HG02973 (cell line): Measurements from ENCODE around the gene LRRC8E.
A peak's percentile ranks its signal among the peaks of the same experiment; 100 is the strongest.
"Not testable (repeated sequence)": the region's sequence is repeated elsewhere in the genome, so short reads cannot be mapped to it uniquely, and the experiment has no call there.

ENCODE experiments used
- ATAC-seq: cut with Tn5 transposase; IDR thresholded peaks from one replicate; pipeline ENCODE4 v1.9.1; 2021; ENCODE audit warnings: moderate library complexity; ENCODE audit not compliant: unreplicated experiment

The LRRC8E gene

DNA sequence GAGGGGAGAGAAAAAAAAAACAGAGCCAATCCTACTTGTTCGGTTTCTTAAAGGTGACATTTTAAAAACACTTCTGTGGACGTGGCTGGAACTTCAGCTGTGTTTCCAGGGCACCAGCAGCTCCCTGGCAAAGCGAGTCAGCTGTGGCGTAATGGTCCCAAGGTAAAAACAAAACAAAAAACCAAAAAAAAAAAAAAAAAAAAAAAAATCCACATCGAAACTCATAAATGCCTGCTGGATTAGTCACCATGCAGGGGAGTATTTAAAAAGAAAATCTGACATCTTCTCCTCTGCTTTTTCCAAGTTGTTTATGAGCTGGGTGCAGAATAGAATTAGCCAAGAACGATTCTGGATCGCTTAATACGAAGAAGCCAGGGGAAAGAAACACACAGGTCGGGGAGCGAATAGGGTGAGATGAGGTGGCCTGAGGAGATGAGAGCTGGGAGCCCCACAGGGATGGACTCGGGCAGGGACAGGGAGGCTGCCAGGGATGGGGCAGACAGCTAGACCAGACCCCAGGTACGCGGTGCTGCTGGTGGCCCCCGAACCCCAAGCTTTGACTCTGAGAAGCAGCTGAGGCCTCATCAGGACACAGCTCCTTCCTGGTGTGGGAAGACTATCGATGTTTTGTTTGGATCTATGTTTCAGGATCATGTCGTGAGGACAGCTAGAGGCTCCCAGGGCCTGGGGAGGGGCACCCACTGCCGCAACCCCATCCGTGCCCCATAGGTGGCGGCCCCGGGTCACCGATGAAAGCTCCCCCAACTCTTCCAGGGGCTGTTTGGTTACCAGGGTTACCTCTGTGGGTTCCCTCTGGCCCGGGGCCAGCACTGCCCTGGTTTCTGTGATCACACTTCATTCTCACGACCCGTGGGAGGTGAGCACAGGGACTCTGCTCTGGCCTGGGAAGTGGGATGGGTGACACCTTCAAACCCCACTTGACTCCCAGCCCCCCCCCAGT, 40.7 kb downstream of the LRRC8E start:
- no peak for ATAC-seq

DNA sequence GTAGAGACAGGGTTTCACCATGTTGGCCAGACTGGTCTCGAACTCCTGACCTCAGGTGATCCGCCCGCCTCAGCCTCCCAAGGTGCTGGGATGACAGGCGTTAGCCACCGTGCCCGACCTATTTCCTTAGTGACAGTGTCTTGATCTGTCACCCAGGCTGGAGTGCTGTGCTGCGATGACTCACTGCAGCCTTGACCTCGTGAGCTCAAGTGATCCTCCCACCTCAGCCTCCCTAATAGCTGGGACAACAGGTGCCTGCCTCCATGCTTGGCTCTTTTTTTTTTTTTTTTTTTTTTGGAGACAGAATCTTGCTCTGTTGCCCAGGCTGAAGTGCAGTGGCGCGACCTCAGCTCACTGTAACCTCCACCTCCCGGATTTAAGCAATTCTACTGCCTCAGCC, 41.7 kb downstream of the LRRC8E start:
- not testable (repeated sequence) for ATAC-seq

DNA sequence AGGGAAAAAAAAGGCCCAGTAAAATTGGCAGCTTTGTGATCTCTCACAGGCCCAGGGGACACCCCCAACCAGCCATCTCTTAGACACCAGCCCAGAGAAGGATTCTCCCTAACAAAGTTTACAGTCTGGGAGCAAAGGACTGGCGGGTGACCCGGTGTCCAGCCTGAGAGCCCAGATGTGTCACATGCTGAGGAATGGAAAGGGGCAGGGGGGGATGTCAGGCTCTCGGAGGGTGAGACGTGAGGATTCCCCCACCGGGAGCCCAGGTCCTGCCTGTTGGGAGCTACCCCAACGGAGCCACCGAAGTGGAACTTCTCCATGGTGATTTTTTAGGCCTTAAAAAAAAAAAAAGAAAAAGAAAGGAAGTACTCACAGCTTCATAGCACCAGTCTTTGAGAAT, 42.5 kb downstream of the LRRC8E start:
- ATAC-seq, result no peak

DNA sequence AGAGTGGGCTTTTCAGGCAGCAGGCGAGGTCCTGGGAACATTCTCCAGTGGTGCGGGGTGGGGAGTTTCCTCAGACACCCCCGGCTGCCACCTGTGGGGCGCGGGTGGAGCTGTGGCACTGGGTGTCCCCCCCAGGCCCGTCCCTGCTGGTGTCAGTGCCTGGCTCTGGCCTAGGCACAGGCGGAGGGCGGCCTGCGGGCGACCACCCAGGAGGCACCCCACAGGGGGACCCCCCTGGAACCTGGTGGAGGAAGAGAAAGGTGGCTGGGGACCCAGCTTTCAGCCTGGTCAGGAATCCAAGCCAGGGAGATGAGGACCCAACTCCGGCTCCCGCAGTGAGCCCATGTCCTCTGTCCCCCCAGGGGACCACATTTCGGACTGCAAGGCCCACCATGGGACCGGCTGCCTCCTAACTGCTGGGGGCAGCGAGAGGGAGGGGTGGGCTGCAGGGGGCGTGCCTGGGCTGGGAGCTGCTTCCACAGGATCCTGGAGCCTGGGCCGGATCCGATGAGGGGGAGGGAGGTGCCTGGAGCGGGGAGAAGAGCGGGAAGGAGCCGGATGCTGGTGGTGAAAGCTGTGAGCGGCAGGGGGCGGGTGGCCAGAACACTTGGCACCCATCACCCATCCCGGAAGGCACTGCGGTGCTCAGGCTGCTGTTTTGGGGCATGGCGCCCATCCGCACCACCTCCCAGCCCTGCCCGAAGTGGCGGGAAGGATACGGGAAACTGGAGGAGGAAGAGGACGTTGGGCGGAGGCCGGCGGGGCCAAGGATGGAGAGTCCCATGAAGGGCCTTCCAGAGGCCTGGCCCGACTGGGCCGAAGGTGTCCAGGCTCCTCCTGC, 43.1 kb downstream of the LRRC8E start:
- no peak for ATAC-seq

DNA sequence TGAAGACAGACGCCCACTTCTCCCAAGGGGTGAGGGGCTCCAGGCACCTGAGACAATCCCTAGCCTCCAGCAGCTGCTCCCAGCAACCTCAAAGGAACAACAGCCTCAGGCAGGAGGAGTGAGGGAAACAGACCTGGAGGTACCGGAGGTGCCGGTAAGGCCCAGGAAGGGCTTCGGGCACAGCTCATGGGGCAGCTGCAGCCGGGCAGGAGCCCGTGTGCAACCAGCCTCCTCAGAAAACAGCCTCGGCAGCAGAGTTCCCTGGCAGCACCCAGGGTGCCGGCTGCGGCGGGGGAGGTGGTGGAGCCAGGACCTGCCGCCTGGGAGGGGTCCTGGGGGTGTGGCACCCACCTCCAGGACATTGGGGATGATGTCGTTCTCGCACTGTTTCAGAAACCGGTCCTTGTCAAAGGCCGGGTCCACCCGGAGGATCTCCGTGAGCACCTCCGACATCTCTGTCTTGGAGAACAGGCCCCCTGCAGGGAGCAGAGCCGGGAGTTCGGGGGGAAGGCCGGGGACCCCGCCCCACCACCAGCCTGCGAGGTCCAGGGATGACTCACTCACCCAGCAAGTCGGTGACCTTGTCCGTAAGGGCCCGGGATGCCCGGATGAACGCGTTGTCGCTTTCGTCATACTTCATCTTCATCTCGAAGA, 44.1 kb downstream of the LRRC8E start:
- ATAC-seq, result no peak

DNA sequence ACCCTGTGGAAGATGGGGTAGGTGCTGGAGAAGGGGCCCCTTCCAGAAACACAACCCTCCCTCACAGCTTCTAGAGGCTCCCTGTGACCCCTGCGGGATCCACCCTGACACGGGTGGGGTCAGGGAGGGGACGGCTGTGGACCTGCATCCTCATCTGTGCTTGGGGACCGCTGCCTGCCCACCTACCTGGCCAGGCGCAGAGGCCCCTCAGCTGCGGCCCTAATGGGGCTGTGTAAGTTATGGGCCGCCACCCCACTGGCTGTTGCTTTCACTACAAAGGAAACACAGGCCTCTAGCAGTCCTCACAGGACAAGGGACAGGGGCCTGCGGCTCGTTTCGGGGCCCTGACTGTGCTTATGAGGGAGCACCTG, 44.6 kb downstream of the LRRC8E start:
- ATAC-seq, result no peak

DNA sequence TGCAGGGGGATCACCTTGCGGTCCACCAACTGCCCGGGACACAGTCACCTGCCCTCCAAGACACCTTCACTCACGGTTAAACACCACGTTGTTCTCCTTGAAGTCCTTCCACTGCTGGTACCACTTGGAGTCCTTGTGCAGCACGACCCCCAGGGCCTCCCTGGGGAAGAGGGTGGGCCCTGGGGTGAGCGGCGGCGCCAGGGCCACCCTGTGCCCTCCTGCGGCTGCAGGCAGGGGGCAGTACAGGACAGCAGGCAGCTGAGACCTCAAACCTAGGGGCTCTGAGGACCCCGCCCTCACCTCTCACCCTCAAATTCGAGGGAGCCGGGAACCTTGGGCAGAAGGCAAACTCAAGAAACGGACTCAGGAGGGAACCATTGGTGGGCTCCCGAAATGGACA, 45.1 kb downstream of the LRRC8E start:
- ATAC-seq, result no peak

DNA sequence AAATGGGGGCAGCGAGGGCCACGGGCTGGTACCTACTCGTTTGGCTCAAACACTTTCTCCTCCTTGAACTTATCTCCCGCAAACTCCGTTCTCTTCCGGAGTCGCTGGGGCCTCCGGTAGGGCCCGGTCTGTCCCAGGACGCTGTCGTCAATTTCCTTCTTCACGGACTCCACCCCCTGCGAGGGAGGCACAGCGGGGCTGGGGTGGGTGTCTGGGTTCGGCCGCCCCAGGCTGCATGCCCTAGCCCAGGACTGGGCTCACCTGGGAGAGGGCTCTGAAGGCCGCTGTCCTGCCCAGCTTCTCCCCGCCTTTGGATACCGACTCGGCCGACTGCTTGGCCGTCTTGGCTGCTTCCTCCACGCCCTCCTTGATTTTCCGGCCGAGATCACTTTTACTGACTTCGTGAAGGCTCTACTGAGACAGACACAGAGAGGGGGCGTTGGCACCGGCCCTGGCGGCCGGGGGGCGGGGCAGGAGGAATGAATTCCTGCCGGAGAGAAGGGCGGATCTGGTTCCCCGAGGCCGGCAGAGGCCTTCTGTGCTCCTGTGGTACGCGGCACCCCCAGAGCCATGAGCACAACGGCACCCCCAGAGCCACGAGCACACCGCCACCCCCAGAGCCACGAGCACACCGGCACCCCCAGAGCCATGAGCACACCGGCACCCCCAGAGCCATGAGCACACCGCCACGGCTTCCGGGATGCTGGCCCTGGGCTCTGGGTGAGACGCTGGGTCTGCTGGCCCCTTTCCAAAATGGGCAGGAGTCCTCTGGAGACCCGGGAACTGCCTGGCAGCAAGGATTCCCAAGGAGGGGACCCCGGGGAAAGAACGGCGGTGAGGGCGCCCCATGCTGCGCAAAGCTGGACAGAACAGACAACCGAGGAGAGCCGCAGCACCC, 45.8 kb downstream of the LRRC8E start:
- no peak for ATAC-seq

DNA sequence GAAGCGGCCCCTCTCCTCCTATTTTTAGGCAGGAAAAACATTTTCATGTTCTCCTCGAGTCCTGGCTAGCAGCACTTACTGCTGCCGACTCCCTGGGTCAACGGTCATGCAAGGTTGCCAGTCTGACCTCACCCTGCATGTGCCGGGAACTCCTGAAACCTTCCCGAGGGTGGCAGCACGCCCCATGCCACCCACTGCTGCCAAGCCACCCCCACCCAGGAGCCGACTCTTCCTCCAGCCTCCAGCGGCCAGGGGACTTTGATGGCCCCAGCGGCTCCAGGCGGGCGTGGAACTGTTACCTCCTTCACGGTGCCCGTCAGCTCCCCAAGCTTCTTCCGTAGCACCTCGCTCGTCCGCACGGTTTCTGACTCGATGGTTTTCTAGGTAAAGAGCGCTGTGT, 46.5 kb downstream of the LRRC8E start:
- no peak for ATAC-seq

DNA sequence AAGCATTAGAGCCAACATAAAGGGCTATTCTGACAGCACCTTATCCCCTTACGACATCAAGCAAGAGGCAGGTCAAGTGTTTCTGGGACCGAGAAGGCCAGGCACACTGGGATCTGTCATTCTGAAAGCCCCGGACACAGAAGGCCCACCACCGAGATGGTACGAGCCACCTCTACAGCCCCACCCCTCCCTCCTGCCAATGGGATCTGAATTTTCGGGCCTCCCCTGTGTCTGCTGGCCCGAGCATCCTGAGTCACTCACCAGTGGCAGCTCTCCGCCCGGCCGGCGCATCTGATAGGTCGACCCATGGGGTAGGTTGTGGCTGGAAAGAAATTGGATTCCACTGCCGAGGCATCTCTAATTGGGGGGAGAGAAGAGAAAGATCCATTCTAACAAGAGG, 52.5 kb downstream of the LRRC8E start:
- ATAC-seq, result no peak

DNA sequence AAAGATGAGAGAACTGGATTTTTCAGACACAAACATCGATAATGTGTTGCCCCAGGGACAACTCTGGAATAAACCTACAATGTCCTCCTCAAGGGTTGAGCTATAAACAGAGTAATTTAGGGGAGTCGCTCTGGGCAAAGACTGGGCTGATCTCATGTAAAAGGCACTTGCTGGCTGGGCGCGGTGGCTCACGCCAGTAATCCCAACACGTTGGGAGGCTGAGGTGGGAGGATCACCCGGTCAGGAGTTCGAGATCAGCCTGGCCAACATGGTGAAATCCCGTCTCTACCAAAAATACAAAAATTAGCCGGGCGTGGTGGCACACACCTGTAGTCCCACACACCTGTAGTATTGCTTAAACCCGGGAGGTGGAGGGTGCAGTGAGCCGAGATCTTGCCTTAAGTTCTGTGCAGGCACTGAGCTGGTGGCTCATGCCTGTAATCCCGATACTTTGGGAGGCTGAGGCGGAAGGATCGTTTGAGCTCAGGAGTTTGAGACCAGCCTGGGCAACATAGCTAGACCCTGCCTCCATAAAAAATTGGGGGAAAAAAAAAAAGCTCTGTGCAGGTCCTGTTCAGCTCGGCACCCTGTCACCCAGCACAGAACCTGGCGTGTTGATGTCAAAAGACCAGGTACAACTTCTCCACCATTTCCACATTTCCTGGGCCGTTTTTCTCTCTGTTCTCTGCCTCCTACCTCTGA, 53.7 kb downstream of the LRRC8E start:
- no peak for ATAC-seq

DNA sequence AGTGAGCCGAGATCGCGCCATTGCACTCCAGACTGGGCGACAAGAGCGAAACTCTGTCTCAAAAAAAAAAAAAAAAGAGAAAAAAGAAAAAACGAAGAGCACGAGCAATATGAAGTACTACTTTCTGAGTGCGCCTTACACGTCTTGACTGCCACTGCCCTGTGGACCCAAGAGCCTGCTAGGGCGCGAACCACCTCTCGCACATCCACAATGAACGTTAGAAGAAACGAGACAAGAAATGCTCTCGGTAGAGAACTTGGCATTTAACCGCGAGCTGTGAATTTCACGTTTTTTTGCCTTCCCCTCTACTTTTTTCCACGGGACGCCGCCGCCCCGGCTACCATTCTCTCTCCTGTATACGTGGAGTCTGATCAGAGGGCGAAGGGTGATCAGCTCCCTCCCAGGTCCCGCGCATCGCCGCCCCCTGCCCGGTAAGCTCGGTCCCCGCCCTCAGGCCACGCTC, 54.7 kb downstream of the LRRC8E start:
- no peak for ATAC-seq

DNA sequence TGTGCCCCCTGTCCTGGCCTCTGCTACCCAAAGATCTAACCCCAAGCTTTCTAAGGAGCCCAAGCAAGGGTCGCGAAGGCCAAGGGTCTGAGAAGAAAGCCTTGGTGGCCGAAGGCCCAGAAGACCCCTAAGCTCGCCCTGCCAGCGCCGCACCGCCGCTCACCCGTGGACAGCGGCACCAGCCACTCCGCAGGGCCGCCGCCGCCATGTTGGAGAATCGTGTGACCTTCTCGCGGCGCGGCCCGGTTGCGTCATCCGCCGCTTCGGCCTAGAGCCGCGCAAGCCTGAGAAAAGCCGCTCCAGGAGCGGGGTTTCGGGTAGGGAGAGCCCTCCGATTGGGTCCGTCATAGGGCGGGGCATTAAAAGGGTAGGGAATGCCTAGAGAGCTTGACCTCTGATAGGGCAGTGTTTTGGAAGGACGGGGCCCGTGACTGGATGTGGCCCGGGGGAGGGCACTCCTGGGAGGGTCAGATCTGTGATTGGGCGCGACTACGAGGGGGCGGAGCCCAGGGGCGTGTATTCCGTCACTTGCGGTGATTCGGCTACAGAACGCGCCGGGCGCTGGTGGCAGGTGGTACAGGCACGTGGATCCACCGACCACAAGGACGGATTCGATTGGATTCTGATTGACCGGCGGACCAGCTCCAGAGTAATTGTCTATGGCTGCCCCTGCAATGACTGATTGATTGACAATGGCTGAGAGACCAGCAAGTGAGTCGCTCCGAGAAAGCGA, 55.3 kb downstream of the LRRC8E start, which contains the start of gene TIMM44:
Gene TIMM44, minus strand, starts transcription at position 223 of the 733 bp plus-strand sequence. Its CDS starts 15 bp downstream, at position 208.
- ATAC-seq, result peak; percentile 93

DNA sequence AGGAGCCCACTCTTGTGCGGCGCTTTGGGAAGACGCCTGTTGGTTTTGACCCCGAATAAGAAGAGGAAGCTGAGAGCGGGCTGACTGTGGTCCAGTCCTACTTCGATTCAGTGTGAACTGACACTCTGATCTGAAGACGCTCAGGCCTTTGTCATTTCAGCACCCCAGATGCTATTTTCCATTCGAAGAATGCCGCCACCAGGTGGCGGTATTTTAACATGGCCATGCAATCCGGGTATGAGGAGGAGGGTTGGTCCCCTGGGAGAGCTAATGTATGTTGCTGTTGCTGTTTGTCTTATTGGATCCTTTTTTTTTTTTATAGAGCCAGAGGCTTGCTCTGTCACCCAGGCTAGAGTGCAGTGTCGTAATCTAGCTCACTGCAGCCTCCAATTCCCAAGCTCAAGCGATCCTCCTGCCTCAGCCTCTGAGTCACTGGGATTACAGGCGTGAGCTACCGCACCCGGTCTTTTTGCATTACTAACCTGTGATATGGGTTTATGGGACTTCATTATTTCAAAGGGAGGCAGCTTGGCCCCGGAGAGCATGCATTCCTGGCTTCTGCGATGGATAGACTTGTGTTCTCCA, 56.0 kb downstream of the LRRC8E start:
- peak; percentile 26 for ATAC-seq

DNA sequence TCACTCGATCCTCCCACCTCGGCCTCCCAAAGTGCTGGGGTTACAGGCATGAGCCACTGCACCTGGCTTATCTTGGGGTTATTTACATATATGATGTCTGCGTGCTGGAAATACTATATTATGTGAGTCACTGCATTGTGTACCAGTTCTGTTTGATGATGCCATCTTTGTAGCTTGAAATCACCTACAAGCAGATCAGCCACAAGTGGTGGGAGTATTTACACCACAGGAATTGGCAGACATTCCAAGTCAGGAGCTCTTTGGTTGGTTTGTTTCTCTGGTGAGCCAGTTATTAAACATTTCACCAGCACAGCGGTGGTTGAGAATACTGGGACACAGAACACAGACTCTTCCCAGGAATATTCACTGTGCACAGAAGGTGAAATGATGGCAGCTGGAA, 59.6 kb downstream of the LRRC8E start:
- ATAC-seq, result no peak
